ENCODE measurements around the gene NIBAN1.
"Not testable (repeated sequence)": the region's sequence is repeated elsewhere in the genome, so short reads cannot be mapped to it uniquely, and the experiment has no call there.

NIBAN1 gene, protein sequence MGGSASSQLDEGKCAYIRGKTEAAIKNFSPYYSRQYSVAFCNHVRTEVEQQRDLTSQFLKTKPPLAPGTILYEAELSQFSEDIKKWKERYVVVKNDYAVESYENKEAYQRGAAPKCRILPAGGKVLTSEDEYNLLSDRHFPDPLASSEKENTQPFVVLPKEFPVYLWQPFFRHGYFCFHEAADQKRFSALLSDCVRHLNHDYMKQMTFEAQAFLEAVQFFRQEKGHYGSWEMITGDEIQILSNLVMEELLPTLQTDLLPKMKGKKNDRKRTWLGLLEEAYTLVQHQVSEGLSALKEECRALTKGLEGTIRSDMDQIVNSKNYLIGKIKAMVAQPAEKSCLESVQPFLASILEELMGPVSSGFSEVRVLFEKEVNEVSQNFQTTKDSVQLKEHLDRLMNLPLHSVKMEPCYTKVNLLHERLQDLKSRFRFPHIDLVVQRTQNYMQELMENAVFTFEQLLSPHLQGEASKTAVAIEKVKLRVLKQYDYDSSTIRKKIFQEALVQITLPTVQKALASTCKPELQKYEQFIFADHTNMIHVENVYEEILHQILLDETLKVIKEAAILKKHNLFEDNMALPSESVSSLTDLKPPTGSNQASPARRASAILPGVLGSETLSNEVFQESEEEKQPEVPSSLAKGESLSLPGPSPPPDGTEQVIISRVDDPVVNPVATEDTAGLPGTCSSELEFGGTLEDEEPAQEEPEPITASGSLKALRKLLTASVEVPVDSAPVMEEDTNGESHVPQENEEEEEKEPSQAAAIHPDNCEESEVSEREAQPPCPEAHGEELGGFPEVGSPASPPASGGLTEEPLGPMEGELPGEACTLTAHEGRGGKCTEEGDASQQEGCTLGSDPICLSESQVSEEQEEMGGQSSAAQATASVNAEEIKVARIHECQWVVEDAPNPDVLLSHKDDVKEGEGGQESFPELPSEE

DNA sequence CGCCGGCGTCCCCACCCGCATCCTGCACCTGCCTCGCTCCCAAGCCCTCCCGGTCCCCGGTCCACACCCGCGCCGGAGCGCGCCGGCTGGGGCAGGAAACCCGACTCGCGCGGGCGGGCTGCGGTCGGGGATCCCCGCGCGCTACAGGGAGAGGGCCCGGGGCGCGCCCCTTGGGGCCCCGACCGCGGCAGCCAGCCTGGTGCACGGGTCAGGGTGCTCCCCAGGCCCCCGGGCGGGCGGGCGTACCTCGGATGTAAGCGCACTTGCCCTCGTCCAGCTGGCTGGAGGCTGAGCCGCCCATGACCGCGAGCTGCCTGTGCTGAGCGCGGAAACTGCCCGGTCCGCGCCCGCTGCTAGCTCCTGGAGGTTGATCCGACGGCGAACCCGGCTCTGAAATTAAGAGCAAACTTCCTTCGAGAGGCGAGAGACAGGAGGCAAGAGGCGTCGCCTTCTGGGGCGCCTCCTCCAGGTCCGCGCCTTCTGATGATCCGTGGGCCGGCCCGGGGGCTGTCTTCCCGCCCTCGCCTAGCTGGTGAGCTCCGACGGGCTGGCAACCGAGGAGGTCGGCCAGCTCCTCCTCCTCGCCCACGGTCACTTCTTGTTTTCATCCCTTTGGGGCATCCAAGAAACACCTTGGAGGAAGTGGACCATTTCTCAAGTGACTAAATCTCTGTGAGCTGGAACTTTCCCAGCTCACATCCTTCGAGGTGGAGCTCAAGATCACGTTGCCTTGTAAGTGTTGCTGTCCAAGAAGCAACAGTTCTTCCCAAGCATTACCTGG is at the start of gene NIBAN1:
Gene NIBAN1 (minus strand): TSS at position 453 of the 781 bp plus-strand sequence. CDS start 152 bp downstream, at position 301.
- no peak for DNase-seq (ENCODE audit: low read depth, low spot score)

DNA sequence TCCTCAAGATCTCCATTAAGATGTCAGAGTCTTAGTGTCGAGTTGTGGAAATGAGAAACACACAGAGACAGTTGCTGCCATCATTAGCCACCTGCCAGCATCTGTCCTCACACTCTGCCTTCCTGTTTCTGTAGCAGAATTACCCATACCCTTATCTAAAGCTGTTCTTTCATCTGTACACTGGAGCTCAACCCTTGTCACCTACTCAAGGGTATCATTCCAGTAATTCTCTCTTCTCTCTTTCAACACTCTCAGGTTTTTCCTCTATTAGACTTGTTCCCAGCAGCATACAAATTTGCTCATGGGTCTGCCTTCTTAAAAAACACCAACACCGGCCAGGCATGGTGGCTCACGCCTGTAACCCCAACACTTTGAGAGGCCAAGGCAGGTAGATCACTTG is 43.7 kb upstream of the NIBAN1 start:
- DNase-seq (ENCODE audit: low read depth, low spot score): no peak

DNA sequence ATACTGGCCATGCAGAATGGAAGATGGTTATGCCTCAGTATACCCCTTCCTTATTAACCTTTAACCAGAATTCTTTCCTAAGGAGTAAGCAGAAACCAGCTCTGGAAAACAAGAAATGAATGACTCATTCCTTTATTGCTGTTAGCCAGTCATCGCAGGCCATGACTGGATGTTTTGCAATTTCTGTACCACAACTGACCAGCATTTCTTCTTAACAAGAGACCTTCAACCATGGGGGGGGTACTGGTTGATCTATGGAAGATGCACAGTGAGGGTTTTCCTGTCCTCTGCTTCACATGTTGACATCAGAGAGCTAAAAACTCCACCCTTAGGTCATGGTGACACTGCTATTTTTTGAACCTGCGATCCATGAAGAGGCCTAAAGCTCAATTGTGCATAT is 43.0 kb upstream of the NIBAN1 start:
- peak; percentile 31 for DNase-seq (ENCODE audit: low read depth, low spot score)

DNA sequence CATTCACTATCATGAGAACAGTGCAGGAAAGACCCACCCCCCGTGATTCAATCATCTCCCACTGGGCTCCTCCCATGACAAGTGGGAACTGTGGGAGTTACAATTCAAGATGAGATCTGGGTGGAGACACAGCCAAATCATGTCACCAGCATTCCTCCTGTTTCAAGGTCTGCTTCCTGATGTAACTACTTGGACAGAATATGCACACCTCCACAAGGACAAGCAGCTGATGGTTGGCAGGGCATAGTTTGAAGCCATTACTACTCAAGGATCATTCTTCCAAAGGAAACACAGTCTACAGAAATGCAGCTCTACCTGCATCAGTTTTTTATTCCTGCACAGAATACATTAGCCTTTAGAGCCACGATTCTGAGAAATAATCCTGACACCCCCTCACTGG is 42.6 kb upstream of the NIBAN1 start:
- no peak for DNase-seq (ENCODE audit: low read depth, low spot score)

DNA sequence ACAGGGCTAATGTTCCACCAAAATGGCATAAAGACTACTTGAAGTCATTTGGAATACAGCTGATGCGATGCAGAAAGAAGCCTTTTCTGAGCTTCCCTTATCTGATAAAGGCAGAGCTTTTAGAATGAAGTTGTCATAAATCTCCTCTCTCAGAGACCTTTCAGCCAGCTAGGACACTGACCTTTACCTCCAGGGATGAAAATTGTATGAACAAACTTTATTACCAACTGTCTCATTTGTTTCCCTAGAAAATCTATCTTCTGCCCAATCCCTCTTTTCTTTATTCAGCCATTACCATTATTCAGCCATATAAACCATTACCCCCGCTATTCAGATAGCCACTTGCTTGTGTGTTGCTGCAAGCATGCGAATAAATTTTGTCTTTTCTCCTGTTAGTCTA is 41.3 kb upstream of the NIBAN1 start:
- DNase-seq (ENCODE audit: low read depth, low spot score): no peak

DNA sequence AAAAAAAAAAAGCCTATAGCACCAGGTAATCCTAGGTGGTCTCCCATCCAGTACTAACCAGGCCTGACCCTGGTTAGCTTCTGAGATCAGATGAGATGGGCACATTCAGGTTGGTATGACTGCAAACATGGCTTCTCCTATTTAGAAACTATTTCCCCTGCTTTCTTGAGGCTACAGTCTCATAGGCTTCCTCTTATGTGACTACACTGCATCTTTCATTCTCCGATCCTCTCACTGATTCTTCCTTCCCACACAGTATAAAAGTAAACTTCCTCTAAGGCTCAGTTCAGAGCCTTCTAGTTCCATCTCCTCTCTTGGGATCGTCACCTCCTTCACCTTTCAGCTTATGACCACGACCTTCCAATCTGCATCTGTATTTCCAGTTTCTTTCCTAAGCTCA is 40.6 kb upstream of the NIBAN1 start:
- no peak for DNase-seq (ENCODE audit: low read depth, low spot score)

DNA sequence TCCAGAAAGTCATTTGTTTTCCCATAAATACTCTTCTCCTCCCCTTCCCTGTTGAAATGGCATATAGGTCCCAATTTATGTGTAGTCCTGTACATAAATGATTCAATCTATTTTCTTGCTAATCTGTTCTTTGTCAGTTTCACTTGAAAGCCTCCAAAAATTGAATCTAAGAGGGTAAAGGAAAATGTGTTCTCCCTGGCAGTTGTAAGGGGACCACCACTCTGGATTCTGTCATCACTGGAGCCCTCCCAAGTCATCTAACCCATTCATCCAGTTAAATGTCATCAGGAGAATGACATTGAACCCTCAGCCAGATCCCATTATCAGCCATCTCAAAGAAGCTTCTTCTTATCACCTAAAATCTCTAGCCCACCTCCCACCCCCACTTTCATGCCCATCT is 36.1 kb upstream of the NIBAN1 start:
- DNase-seq (ENCODE audit: low read depth, low spot score): no peak

DNA sequence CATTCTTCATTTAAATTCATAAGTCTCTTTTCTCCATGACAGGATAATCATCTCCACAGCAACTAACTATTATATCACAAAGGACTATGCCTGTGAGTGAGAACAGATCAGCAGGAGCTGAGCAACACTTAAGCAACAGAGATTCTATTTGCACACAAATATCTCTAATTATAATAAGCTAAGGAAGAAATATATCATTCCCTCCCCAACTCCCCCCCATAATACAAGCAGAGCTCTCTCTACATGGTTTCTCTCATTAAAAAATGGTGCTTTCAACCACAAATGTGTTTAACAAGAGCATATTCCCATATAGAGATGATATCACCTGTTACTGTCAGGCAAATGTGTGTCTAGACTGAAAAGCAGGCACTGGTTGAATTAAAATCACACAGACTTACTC is 34.5 kb upstream of the NIBAN1 start:
- DNase-seq (ENCODE audit: low read depth, low spot score): no peak

DNA sequence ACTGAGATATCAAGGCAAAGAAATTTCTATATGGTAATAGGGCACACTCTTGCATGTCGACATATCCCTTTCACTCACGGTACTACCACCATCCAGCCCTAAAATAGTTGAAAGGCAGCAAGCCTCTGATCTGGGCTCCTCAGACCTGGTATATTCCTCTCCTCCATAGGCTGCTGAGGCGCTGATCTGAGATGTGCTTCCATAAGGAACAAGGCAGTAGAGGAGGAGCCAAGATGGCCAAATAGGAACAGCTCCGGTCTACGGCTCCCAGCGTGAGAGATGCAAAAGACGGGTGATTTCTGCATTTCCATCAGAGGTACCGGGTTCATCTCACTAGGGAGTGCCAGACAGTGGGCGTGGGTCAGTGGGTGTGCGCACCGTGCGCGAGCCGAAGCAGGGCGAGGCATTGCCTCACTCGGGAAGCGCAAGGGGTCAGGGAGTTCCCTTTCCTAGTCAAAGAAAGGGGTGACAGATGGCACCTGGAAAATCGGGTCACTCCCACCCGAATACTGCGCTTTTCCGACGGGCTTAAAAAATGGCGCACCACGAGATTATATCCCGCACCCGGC is 27.1 kb upstream of the NIBAN1 start:
- DNase-seq (ENCODE audit: low read depth, low spot score): not testable (repeated sequence)

DNA sequence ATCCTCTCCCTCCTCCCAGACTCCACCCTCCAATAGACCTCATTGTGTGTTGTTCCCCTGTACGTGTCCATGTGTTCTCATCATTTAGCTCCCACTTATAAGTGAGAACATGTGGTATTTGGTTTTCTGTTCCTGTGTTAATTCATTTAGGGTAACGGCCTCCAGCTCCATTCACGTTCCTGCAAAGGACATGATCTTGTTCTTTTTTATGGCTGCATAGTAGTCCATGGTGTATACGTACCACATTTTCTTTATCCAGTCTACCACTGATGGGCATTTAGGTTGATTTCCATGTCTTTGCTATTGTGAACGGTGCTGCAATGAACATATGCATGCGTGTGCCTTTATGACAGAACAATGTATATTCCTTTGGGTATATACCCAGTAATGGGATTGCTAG is 25.7 kb upstream of the NIBAN1 start:
- DNase-seq (ENCODE audit: low read depth, low spot score): not testable (repeated sequence)

DNA sequence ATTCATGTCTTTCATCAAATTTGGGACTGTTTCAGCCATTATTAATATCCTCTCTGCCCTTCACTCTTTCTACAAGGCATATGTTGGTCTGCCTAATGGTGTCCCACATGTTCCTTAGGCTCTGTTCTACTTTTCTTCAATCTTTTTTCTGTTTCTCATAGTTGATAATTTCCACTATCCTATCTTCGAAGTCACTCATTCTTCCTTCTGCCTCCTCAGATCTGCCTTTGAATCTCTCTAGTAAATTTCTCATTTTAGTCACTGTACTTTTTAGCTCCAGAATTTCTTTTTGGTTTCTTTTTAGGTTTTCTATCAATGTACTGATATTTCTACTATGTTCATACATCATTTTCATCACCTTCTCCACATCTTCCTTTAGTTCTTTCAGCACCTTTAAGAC is 20.0 kb upstream of the NIBAN1 start:
- no peak for DNase-seq (ENCODE audit: low read depth, low spot score)

DNA sequence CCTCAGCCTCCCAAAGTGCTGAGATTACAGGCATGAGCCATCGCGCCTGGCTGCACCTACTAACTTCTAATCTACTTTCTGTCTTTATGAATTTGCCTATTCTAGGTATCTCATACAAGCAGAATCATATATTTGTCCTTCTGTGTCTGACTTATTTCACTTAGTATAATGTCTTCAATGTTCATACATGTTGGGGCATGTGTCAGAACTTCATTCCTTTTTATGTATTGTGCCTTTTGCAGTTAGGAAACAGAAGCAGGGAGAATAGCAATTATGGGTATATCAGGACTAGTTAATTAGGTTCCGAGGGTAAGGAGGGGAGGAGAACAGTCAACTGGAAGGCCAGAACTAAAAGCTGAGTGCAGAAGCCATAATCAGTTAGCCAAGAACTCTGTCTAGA is 18.0 kb upstream of the NIBAN1 start:
- DNase-seq (ENCODE audit: low read depth, low spot score): no peak

DNA sequence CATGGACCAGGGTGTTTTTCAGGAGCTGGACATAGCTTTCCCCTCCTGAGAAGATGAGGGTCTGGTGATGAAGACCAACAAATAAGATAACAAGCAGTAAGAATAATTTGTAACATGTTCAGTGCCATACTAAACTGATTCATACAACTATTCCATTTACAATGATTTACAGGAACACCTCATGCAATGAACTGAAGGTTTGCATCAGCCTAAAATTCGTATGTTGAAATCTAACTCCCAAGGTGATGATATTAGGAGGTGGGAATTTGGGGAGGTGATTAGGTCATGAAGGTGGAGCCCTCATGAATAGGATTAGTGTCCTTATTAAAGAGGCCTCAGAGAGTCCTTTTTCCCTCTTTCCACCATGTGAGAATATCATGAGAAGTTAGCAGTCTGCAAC is 15.9 kb upstream of the NIBAN1 start:
- DNase-seq (ENCODE audit: low read depth, low spot score): no peak

DNA sequence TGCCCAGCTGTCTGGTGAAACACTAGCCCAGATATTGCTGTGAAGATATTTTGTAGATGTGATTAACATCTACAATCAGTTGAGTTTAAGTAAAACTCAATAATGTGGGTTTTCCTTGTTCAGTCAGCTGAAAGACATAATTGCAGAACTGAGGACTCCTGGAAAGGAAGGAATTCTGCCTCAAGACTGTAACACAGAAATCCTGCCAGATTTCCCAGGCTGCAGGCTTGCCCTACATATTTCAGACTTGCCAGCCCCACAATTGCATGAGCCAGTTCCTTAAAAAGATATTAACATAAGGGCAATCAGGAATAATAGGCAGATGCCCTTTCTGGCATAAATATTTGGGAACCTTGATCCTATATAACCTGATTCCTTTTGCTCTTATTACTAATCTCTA is 14.2 kb upstream of the NIBAN1 start:
- DNase-seq (ENCODE audit: low read depth, low spot score): no peak

DNA sequence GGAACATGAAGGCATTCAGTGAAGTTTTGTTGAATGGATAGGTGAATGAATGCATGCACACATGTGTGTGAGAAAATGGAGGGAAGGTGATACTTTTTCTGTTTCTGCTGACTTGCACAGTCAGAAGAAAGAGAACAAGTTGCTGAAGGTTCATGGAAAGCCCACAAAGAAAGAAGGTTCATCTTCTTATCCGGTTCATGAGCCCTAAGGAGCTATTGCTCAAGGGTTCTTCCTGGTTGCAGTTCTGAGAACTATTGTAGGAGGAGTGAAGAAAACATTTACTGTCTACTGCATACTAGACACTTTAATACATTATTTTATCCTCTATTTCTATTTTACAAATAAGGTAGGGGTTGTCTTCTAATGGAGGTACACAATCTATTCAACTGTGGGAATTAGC is 13.4 kb upstream of the NIBAN1 start:
- DNase-seq (ENCODE audit: low read depth, low spot score): no peak

DNA sequence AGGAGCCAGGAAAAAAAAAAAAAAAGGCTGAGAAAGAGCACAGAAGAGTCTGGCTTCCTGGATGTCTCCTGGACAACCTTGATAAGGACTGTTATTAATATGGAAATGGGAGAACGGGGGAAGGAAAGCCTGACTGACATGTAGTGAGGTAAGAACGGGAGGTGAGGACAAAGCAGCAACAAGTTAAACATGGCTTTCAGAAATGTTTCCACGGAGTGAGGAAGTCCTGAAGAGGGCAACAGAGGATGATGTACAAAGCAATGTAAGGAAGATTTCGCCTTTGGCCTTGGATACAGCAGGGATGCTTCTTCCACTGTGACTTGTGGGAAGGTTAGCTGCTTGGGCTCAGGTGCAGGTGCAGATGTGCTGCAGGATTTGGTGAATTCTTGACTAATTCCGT is 11.9 kb upstream of the NIBAN1 start:
- no peak for DNase-seq (ENCODE audit: low read depth, low spot score)

DNA sequence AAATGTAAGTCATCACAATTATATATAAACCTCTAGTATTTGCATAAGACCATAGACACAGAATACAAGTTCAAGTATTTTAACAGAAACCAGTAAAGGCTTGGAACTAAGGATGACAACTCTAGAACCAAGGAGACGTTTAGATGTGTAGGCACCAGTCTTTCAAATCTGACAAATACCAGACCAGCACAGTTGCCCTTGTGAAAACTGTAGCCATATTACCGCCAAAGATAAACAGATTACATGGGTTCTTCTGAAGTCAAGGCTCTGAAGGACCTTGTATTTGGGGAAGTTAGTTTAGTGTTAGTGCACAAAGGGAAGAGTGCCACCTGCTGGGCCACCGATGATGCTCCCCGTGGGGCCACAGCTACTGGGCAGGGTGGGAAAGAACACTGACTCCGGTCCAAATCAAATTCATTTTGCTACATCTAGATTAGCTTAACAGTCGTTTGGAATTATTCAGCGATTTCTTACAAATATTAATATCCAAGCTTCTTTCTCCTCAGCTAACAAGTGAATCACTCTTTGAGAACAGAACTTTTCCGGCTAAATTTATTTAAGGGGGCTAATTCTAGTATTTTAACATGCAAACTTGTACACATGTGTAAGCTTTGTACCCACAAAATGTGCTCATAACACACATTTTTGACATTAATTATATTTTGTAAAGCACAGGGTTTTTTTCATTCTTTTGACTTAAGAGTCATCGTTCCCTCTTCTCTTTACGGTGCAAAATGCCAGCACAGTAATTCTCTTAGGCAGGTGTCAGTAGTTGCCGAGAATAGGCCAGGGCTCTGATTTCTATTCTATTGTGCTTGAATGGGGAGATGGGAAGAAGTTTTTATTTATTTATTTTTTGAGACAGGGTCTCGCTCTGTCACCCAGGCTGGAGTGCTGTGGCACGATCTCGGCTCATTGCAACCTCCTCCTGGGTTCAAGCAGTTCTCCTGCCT is 8.0 kb upstream of the NIBAN1 start:
- peak; percentile 45 for DNase-seq (ENCODE audit: low read depth, low spot score)

DNA sequence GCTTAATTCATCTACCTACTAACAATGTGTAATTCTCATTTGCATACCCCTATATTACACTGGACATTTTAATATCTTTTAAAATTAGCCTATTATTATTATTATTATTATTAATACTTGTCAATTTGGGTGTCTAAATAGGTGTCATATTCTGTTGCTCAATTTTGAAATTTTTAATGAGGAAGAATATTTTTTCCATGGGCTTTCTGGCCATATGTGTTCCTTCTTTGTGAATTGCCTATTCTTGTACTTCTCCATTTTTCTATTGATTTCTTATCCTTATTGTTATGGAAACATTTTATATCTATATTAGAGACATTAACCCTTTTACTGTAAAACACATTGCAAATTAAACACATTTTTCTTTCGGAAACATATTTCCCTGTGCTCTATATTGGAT is 6.4 kb upstream of the NIBAN1 start:
- no peak for DNase-seq (ENCODE audit: low read depth, low spot score)

DNA sequence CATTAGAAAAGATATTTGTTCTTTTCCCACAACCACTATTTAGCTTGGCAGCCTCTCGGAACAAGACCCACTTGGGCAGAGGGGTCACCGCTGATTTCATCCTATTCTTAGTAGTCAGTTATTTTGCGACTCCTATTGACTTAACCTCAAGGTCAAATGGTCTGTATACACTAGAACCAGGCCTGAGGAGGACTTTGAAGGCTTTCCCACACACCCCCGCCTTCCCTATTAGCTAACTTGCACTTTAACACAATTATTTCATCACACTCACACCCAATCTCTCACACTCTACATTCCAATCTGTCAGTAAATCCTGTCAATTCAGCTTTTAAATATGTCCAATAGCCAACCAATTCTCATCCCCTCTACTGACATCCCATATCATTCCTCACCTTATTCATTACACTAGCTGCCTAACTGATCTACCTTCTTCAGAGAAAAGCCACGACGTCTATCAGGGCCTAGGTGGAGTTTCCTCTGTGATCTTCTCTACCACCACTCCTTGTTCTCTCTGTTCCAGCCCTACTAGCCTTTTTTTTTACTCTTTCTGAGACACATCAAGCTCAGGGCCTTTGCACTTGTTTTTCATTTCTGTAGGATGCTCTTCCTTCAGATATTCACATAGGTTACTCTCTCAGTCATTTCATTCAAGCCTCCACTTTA is 1.0 kb upstream of the NIBAN1 start:
- no peak for DNase-seq (ENCODE audit: low read depth, low spot score)

DNA sequence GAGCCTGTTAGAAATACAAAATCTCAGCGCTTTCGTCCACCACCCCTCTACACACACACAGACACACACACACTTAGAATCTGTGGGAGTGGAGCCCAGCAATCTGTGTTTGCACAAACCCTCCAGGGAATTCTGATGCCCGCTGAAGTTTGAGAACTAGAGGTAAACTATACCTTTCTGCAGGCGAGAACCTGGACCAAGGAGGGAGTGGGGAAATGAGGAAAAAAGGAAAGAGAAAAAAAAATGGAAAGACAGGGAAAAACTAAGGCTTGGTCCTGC is 468 bp upstream of the NIBAN1 start:
- DNase-seq (ENCODE audit: low read depth, low spot score): no peak
